Upper lobe of right lung (tissue), 1 donor: ENCODE data around the gene CSTB. TPM values are rescaled to one million over a fixed set of nuclear protein-coding genes. Genes with fewer than 3 reads are reported as not detected.

ENCODE experiments used
- ATAC-seq: fragments of 200-7000 bp; cut with Tn5 transposase; one replicate; pipeline ENCODE4 v1.9.1; 2020; ENCODE audit warnings: mild to moderate bottlenecking, moderate library complexity
- DNase-seq: peaks from one replicate; pipeline ENCODE4 v3.0.0-alpha.2; 2020
- H3K27ac ChIP-seq: fragments of 200-600 bp; one replicate; pipeline ENCODE4 v1.8.0; 2022
- H3K27me3 ChIP-seq: fragments of 200-600 bp; one replicate; pipeline ENCODE4 v1.8.0; 2022; ENCODE audit warnings: mild to moderate bottlenecking
- H3K36me3 ChIP-seq: fragments of 200-600 bp; one replicate; pipeline ENCODE4 v1.8.0; 2022
- H3K4me1 ChIP-seq: fragments of 200-600 bp; one replicate; pipeline ENCODE4 v1.8.0; 2022
- H3K4me3 ChIP-seq: fragments of 200-600 bp; one replicate; pipeline ENCODE4 v1.8.0; 2022; ENCODE audit warnings: mild to moderate bottlenecking
- H3K9me3 ChIP-seq: fragments of 200-600 bp; one replicate; pipeline ENCODE4 v1.8.0; 2022
- CTCF ChIP-seq: fragments of 200-600 bp; IDR thresholded peaks from one replicate; pipeline ENCODE4 v1.8.0; 2022; ENCODE audit warnings: antibody characterized with exemption
- intact Hi-C: fragments of 100-400 bp; cut with DNase I; formaldehyde crosslinking; loops from one replicate; pipeline ENCODE4 v1.11.0; 2022
- total RNA-seq: library from RNA; stranded (reverse); fragmentation: NEBNext Ultra II Directional; extraction: Animal tissue kit (Norgen Biotek cat#: 25700); gene quantifications from one replicate; pipeline ENCODE4 v1.2.1, GENCODE V29; 2021
- donor health status: DM: no; HTN: yes; CAD: no; lungs with severe emphysema.

The CSTB gene
- total RNA-seq, 1 donor from 2014 or later = 148 TPM

DNA sequence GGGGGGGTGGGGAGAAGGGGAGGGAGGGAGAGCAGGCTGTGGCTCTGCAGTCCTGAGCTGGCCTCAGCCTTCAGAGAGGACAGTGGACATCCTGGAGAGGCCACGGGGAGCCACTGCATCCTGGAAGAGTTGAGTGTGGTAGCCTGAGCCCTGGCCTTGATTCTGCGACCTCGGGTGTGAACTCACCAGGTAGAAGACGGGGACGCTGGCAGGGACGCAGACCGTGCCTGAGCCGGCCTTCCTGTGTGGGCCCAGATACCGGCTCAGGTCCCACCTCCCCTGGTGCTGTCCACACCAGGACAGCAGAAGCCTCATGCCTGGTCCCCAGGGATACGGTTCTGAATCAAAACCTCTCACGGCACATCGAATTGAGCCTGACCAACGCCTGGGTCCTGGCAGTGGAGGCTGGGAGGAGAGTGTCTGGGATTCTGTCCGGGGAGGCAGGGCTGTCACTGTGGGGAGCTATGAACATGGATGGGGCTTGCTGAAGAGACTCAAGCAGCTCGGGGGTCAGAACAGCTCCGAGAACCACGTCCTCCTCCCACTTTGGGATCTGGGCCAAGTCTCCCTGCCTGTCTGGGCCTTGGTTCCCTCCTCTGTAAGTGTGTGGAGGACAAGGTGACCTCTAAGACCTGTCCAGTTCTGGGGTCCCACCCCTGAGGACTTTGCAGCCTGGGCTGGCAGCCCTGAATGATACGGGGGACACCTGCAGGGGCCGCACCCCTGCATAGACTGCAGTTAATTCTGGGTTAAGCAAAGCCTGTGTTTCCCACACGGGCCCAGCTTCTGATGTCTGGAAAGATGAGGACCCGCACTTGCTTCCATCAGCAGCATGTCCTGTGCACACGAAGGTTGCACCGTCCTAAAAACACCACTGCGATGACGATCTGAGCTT is 43.6 kb upstream of the CSTB start:
- Histone ChIP-seq H3K9me3 (no peaks in the 10 kb centered on the region), H3K36me3 (no peaks in the 10 kb centered on the region), H3K4me3 (no peak overlapping the region), H3K27ac (no peak overlapping the region), H3K4me1 (no peaks in the 10 kb centered on the region), H3K27me3 (no peaks in the 10 kb centered on the region)
- DNase-seq = no peak
- no peak for TF ChIP-seq CTCF
- ATAC-seq = no peak
- intact Hi-C loops = no loop called here

DNA sequence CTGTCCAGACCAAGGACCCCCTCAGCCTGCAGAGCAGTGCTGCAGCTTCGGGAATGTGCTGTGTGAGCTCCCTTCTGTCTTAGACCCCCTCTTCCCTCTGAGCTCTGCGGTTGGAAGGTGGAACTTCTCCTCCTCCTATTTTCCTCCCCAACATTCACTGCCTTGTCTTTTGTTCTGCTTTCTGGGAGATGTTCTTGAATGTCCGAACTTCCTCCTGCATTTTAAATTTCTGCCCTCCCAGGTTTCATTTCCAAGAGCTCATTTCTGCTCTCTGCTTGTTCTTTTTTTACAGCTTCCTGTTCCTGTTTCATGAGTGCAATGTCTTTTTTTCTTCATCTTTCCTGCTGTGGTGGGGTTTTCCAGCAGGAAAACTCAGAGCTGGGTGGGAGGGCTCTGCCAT is 42.6 kb upstream of the CSTB start:
- DNase-seq (no peak), ATAC-seq (peak; percentile 52)
- no peak overlapping the region for H3K4me3 ChIP-seq
- no peaks in the 10 kb centered on the region for H3K4me1 ChIP-seq
- no peaks in the 10 kb centered on the region for H3K36me3 ChIP-seq
- no peak overlapping the region for H3K27ac ChIP-seq
- H3K27me3 ChIP-seq = no peaks in the 10 kb centered on the region
- intact Hi-C loops = no loop called here
- H3K9me3 ChIP-seq = no peaks in the 10 kb centered on the region
- no peak for TF ChIP-seq CTCF

- intact Hi-C loops = no loop called here
Observed at GRCh38 chr21:43817157-43818086, 41.3 kb upstream of the CSTB start.

GRCh38 chr21:43816611-43817071 is 40.5 kb upstream of the CSTB start:
- no peaks in the 10 kb centered on the region for H3K27me3 ChIP-seq
- H3K27ac ChIP-seq = no peak overlapping the region
- ATAC-seq (no peak), DNase-seq (no peak)
- H3K9me3 ChIP-seq = no peaks in the 10 kb centered on the region
- no peak overlapping the region for H3K4me3 ChIP-seq
- intact Hi-C loops = no loop called here
- no peaks in the 10 kb centered on the region for H3K36me3 ChIP-seq
- H3K4me1 ChIP-seq = peaks cover 11% of the 10 kb centered on the region
- TF ChIP-seq CTCF = no peak

More at GRCh38 chr21:43817157-43818086, 41.3 kb upstream of the CSTB start:
- H3K4me1 ChIP-seq = peaks cover 3% of the 10 kb centered on the region
- no peak for DNase-seq
- no peak for TF ChIP-seq CTCF
- no peaks in the 10 kb centered on the region for H3K27me3 ChIP-seq
- no peak overlapping the region for H3K27ac ChIP-seq
- no peaks in the 10 kb centered on the region for H3K36me3 ChIP-seq
- ATAC-seq = peak; percentile 13
- no peak overlapping the region for H3K4me3 ChIP-seq
- H3K9me3 ChIP-seq = no peaks in the 10 kb centered on the region

DNA sequence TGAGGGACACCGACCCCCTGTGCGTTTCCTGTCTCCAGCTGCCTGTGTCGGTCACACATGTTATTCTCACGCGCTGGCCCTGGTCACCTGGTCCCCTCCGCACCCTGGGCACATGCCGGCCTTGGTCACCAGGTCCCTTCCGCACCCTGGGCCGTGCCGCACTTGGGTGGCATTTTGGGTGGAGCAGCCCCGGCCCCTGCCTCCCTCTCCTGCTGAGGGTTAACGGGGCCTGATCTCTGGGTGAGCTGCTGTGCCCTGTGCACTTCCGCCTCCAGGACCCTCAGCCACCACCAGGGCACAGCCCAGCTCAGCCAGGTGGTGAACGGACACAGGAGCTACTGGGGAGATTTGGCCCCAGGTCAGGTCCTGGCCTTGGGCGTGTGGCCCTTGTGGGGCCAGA is 39.9 kb upstream of the CSTB start:
- H3K4me3 ChIP-seq = no peak overlapping the region
- intact Hi-C loops = no loop called here
- no peak overlapping the region for H3K27ac ChIP-seq
- DNase-seq (no peak), ATAC-seq (no peak)
- no peaks in the 10 kb centered on the region for H3K9me3 ChIP-seq
- H3K4me1 ChIP-seq = peaks cover 17% of the 10 kb centered on the region
- no peaks in the 10 kb centered on the region for H3K27me3 ChIP-seq
- TF ChIP-seq CTCF = no peak
- no peaks in the 10 kb centered on the region for H3K36me3 ChIP-seq
